HG02763 (cell line): ENCODE data around the gene LDB2.
"Not testable (repeated sequence)": the region's sequence is repeated elsewhere in the genome, so short reads cannot be mapped to it uniquely, and the experiment has no call there.

Source experiments
- ATAC-seq: cut with Tn5 transposase; IDR thresholded peaks from one replicate; pipeline ENCODE4 v1.9.1; 2021; ENCODE audit warnings: mild to moderate bottlenecking, moderate library complexity; ENCODE audit not compliant: unreplicated experiment

The LDB2 gene

DNA sequence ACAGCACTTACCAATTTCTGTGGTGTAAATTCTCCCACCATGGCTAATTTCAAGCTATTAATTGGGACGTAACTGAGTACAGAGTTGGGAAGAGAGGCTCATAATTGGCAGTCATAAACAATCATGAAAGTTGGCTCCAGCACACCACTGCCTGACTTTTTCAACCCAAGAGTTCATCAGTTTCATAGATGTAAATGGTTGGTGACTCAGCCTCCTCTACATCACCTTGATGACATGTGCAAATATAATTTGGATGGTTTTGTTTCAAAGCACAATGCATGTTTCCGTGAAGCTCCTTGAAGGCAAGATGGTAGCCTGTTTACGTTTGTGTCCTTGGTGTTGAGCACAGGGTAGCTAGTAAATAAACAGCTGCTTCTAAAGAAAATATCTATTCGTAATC, 235.1 kb downstream of the LDB2 start:
- no peak for ATAC-seq

GRCh38 chr4:16661813-16662212, 236.6 kb downstream of the LDB2 start:
- ATAC-seq: no peak

GRCh38 chr4:16660656-16661055, 237.8 kb downstream of the LDB2 start:
- ATAC-seq: no peak

DNA sequence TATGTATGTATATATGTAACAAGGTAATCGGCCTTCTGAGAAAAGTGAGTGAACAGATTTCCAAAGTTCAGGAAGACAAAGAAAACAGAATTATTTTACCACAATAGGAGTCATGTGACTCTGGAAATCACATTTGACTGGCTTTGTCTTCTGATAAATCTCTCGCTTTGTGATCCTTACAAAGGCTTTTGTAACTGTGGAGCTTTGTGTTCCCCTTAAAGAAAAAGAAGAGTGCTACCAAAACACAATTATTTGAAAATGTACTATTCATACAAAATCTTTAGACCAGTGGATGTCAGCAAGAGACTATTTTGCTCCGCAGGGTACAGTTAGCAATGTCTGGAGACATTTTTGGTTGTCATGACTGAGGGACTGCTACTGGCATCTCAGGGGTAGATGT, 238.8 kb downstream of the LDB2 start:
- no peak for ATAC-seq

GRCh38 chr4:16659079-16659478, 239.4 kb downstream of the LDB2 start:
- ATAC-seq: no peak

DNA sequence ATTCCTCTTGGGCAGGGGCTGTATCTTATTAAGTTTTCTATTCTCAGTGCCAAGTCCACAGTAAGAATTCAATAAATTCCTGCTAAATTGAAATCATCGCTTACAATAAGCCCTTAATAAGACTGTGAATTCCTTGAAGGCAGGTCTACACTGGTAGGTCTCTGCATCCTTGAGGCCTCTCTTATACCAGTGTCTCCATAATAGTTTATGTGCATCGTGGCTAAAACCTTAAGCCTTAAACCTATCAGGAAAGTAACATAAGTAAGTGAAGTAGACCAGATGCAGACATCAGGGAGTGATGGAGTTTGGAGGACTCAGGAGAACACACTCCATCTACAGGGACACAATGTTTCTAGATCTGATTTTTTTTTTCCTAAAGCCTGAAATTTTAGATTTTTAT, 240.3 kb downstream of the LDB2 start:
- ATAC-seq: no peak

DNA sequence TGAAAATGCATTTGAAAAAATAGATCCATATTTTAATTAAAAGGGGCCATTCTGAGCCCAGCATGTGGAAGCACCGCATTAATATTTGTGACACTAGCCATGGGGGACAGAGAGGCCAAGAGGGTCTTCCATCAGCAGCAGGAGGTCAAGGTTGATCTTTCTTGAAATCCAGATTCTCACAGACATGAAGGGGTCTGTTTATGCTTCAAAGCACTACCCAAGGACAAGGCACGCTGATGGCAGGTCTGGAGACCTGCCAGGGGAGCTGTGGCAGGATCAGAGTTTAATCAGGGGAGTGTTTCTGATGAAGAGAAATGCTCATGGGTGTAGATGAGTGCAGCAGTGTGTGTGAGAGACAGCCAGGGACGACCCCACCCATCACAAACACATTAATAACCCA, 243.3 kb downstream of the LDB2 start:
- ATAC-seq: no peak

DNA sequence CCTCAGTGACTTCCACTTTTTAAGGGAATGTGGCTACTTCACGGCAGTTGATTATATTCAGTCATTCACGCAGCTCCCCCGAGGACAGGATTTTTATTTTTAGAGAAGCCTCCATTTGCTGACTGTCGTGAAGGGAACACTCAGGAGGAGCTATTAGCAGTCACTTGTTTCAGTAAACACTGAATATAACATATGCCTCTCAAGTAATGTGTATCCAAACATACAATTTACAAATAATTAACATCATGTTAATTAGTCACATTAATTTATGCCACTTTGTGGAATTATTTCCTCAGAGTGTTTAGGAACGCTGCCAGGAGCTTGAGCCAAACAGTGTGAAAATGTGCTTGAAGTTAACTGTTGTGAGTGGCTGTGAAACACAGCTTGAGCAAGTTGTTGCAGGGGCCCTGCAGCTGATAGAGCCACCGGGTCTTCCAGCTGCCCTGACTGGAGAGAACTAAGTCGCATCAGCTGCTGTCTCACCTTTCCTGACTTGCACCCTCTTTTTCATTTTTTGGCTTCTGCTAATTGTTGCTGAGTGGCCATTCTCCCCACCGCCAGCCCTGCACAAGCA, 245.6 kb downstream of the LDB2 start:
- no peak for ATAC-seq

DNA sequence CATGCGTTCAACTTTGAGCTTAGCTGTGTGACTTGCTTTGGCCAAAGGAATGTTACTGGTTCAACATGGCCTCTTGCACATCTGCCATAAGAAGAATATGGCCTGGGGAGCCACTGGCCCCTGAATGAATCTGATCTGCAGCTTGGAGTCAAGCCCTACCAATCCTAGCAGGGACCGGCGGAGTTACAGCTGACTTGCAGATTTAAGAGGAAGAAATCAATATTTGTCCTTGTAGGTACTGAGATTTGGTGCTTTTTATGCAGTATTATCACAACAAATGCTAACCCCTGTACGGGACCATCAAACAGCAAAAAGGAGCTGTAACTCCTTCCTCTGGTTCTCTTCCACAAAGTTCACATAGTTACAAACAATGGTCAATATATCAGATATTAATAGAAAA, 252.0 kb downstream of the LDB2 start:
- no peak for ATAC-seq

DNA sequence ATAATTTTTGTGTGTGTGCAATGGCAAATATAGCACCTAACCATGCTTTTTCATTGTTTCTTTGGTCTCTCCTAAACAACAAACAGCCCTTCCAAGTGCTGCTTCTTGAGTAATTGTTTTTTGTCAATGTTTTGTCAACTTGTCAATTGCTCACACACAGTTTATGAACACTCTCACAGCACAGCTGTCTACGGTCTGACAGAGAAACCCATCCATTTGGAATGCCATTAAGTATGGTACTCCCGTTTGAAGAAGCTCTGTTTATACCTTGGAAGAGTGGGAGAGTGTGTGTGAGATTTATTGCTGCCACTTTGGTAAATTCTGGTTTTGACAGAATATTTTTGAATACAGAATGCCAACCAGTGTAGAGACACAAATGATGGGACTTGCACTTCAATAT, 254.6 kb downstream of the LDB2 start:
- ATAC-seq: no peak

DNA sequence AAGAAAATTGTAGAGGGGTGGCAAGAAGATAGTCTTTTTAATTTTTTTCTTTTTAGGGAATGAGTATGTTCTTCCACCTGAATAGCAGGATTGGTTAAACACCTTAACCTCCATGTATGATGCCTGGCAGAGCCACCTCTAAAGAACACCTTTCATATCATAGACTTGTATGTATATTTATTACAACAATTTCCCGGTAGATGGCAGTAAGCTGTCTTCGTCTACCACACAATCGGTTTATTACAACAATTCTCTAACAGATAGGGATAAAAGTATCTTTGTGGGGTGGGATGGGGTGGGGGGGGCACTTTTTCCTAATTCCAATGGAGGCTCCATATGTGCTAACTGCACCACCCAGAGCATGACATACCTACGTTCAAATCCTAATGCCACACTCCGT, 255.5 kb downstream of the LDB2 start:
- no peak for ATAC-seq

DNA sequence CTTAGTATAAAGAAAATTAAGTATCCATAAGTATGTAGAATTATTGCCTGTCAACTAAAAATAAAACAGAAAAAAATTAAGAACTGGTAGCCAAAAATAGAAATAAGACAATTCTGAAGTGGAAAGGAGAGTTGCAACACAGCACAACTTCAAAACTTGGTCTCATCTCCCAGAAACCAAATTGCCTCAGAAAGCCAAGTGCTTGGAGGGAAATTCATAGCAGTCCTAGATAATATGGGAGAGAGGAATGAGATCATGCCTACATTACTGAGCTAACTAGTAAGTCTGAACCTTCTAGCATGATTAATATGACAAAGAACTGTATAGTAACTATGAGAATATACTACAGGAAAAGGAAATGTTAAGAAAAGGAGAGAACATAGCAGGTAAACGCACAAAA, 256.5 kb downstream of the LDB2 start:
- no peak for ATAC-seq

DNA sequence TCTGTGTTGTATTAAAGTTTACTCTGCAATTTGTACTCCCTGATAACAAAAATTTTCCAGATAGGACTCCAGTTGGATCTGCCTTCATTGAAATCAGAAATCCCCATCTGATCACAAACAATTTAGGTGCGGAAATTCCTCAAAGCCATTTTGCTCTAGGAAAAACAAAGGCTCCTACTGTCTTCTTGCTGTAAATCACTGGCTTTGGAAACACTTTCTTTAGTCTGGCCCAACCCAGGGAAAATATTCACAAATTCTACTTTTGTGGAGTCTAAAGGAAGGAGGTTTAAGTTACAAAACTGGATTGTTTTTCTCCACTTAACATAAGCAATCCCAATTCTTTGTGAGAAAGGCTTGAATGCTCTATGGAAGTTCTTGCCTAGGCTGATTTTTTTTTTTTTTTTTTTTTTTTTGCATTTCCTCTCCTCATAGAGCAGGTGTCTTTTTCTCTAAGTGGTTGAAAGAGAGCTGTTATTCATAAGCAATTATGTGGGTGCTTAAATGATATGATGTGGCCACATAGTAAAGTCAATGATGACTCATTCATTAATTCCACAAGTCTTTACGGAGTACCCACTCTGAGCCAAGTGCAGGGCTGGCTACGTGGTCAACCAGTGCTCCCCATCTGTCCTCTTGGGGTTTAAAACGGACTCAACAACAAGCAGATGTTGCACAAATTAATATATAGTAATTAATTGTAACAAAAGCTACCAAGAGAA, 261.4 kb downstream of the LDB2 start:
- no peak for ATAC-seq

DNA sequence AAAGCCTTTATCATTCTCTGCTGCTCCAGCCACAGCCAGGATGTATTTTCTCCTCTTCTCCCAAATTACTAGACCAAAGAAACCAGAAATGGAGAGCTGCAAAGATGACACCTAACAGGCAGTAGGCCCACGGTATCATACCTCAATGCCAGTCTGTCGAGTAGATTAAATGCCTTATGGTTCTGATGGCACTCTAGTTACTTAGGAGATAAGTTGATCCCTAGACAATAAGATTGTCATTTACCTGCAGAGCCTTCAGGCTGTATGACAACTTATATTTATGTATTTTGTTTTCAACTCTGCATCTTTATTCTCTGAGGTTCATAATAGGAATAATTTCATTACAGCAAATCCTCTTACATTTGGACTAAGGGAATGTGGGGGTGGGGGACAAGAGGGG, 262.1 kb downstream of the LDB2 start:
- ATAC-seq: no peak

GRCh38 chr4:16629274-16629673, 269.2 kb downstream of the LDB2 start:
- not testable (repeated sequence) for ATAC-seq

DNA sequence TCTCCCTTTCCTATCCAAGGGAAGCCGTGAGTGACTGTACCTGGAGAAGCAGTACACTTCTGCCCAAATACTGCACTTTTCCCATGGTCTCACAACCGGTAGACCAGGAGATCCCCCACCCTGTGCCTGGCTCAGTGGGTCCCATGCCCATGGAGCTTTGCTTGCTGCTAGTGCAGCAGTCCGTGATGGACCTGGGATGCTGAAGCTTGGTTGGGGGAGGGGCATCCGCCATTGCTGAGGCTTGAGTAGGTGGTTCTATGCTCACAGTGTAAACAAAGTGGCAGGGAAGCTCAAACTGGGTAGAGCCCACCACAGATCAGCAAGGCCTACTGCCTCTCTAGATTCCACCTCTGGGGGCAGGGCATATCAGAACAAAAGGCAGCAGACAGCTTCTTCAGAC, 269.6 kb downstream of the LDB2 start:
- not testable (repeated sequence) for ATAC-seq

GRCh38 chr4:16627999-16628398, 270.4 kb downstream of the LDB2 start:
- ATAC-seq: no peak

- no peak for ATAC-seq
Observed at GRCh38 chr4:16626945-16627344, 271.5 kb downstream of the LDB2 start.

DNA sequence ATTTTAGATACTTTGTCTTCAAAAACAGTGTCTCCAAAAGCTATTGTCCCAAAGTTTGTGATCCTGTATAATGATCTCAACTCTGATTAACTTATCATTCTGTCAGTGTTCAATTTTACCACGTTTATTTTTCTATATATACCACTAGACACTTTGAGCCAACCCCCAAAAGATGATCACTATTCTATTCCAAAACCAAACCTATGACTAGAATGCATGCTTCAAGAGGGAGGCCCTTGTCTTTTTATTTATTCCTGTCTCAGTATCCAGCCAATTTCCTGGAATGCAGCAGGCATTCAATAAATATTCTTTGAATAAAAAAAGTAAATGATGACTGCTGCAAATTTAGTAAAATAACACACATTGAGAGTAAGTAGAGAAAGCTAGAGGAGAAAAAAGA, 275.6 kb downstream of the LDB2 start:
- ATAC-seq: no peak

- no peak for ATAC-seq
Observed at GRCh38 chr4:16617435-16617834, 281.0 kb downstream of the LDB2 start.

DNA sequence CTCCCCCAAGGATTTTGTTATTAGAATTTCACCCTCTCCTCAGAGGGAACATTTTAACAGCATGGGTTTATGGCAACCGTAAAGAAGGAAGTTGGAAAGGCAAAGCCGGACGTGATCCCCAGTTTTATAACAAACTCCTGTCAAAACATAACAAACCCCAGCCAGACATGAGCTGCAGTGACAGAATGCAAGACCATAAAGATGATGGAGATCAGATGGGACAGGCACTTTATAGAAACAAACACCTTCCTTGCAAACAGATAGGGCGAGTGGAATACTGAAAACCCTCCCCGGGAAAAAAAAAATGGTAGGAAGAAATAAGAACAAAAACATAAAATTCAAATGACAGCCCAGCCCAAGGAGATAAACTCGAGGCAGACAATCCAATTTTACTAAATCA, 281.4 kb downstream of the LDB2 start:
- ATAC-seq: no peak

DNA sequence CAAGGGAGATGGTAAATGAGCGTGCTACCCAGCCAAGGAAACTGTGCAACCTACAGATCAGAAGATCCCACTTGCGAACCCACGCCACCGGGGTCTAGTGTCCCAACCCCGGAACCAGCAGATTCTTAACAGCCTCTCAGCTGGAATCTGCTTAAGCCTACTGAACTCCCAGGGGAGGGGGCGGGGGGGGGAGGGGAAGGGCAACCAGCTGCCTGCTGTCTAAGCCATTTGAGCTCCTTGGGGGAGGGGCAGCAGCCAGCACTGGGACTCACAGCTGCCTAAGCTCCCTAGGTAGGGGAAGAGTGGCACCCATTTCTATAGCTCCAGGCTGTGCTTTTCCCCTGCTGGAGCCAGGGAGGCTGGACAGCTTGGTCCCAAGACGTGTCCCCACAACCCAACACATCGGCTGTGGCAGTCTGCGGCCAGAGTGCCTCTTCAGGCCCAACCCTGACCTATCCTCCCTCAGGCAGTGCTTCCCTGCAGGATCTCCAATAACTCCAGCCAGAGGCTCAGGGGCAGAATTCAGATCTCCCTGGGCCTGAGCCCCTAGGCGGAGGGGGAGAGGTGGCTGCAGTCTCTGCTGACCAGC, 289.2 kb downstream of the LDB2 start:
- ATAC-seq: no peak
